ENCODE results near the gene PIGR.

The PIGR gene

GRCh38 chr1:206885341-206886060, 60.8 kb downstream of the PIGR start:
- DNase-seq = no peak

GRCh38 chr1:206883876-206884275, 62.4 kb downstream of the PIGR start:
- no peak for DNase-seq

GRCh38 chr1:206883160-206883559, 63.1 kb downstream of the PIGR start:
- no peak for DNase-seq

GRCh38 chr1:206882555-206882954, 63.7 kb downstream of the PIGR start:
- DNase-seq = no peak

- DNase-seq = no peak
Measured at GRCh38 chr1:206880314-206880713, 66.0 kb downstream of the PIGR start.
